Measurements from ENCODE around the gene ZNF609.

The ZNF609 gene

DNA sequence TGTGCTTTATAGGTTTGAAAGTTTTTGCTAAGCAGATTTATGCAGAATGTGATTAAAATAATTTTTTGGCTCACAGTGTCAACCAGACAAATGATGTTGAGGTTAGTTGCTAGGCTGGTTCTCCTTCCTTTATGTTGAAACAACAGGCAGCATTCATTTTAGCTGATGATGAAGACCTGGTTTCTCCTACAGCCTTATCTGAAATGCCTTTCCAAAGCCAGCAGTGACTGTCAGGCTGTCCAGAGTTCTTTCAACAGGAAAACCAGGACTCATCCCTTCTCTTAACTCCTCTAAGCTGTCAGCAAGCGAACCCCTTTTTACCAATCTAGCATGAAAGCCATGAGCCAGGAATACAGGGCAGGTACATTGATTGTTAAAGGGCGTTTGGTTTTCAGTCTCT, 84.1 kb downstream of the ZNF609 start:
- no peak for DNase-seq (ENCODE audit: low spot score)

DNA sequence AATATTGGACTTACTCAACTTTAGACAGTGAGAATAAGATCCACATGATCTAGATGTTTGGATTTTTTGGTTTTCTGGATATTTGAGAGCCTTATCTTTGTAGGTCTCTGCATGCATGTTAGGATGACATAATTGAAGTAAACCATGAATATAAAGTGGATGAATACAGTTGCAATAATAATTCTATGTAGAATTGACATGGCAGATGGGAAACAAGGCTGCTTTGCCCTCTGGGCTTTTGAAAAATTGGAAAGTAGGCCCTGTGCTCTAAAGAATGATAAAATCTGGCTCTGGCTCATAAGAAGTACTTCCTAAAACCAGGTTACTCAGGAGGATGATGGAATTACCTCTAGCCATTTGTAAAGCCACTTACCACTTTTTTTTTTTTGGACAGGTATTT, 86.9 kb downstream of the ZNF609 start:
- no peak for DNase-seq (ENCODE audit: low spot score)

- DNase-seq (ENCODE audit: low spot score) = no peak
Measured at GRCh38 chr15:64548235-64548634, 87.9 kb downstream of the ZNF609 start.

DNA sequence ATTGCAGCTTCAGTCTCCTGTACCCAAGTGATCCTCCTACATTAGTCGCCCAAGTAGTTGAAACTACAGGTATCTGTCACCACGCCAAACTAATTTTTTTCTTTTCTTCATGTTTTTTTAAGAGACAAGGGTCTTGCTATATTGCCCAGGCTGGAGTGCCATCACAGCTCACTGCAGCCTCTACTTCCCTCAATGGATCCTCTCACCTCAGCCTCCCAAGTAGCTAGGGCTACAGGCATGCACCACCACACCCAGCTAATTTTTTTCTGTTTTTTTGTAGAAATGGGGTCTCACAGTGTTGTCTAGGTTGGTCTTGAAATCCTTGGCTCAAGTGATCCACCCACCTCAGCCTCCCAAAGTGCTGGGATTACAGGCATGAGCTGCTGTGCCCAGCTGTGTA, 89.5 kb downstream of the ZNF609 start:
- no peak for DNase-seq (ENCODE audit: low spot score)

- DNase-seq (ENCODE audit: low spot score) = no peak
Measured at GRCh38 chr15:64552281-64552948, 92.0 kb downstream of the ZNF609 start.

DNA sequence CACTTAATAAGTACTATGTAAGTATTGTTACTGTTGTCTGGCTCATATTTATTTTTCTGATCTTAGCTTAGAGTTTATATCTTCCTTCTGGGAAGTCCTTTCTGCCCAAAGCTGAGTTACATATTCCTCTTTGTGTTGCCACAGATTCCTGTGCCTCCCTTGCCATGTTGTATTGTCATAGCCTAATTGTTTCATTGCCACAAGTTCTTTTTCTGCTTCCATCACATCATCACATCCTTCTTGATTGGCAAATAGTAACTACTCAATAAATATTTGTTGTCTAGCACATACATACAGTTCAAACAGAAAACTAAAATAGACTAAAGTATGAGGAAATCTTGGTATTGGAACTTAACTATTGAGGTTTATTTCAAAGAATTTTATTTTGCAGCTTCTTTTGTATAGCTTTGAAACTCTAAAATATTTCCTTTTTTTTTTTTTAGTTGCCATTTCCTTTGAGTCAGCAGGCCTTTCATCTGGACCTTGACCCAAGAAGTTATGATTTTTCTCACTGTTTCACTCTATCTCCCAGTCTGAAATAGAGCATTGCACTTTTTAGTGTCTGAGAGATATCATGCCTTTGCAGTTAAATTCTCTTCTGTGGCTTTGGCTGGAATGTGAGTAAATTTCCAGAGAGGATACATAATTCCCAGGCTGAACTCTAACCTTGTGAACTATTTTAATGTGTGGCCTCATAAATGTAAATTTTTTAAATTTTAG, 98.2 kb downstream of the ZNF609 start:
- no peak for DNase-seq (ENCODE audit: low spot score)

GRCh38 chr15:64559243-64559642, 98.9 kb downstream of the ZNF609 start:
- DNase-seq (ENCODE audit: low spot score) = no peak

DNA sequence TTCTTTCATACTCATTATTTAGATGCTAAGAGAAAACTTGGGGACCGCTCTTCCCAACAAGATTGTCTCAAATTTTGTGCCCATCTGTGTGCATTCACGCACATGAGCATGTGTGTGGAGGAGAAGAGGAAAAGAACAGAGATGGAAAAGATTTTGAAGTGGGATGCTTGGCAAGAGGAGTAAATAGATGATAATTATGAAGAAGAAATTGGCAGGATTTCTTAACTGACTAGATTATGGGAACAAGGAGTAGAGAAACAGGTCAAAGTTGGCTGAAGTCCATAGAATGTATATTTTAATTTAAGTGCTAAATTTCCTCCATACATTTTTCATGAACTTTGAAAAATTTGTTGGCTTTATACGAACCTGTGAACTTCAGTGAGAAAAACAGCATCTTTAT, 100.1 kb downstream of the ZNF609 start:
- no peak for DNase-seq (ENCODE audit: low spot score)

DNA sequence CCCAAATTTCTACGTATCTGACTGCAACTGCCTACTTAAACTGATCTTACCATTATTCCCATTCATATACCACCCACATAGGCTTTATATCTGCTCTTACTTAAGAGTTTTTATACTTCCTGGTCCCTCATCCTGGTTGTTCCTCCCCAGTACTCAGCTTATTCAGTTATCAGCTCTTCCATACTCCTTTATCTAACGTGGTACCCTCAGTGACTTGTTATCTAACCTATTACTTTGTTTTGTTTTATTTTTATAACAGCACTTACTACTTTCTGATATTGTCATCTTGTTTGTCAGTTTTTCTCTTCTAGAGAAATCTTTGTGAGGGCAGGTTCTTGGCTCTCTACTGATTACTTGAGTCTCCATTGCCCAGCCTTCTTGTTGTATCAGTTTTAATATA, 100.6 kb downstream of the ZNF609 start:
- no peak for DNase-seq (ENCODE audit: low spot score)

DNA sequence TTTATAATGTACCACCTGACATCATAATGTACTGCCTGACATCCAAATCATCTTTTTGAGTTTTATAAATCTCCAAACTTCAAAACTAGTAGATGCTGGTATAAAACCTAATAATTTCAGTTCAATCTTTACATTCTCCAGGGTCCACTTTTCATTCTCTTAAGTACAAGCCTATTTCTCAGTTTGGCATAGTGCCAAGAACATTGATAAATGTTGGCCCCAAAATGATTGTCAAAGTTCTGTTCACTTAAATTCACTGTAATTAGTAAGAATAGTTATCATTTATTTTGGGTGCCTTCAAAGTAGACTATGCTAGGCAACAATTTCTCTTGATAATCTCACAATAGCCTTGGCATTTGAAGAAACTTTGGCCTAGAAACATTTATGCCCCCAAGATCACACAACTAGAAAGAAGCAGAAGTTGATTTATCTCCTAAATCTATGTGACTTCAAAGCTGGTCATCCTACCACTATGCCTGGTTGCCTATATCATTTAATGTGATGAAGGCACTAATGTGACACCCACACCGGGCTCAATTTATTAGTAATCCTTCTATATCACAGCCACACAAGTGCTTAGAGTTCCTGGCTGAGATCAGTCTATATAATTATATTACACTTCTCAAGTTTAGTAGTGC, 101.7 kb downstream of the ZNF609 start:
- no peak for DNase-seq (ENCODE audit: low spot score)

DNA sequence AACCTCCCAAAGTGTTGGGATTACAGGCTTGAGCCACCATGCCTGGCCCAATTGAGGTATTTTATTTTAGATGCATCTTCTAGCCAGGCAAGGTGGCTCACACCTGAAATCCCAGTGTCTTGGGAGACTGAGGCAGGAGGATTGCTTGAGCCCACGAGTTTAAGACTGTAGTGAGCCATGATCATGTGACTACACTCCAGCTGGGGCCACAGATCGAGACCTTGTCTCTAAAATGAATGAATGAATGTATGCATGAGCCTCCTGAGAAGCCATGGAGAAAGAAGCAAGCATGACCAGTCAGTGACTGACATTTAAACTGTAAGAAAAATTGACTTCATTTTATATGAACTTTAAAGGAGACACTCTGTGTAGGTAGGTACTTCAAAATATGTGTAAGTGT, 105.7 kb downstream of the ZNF609 start:
- no peak for DNase-seq (ENCODE audit: low spot score)

DNA sequence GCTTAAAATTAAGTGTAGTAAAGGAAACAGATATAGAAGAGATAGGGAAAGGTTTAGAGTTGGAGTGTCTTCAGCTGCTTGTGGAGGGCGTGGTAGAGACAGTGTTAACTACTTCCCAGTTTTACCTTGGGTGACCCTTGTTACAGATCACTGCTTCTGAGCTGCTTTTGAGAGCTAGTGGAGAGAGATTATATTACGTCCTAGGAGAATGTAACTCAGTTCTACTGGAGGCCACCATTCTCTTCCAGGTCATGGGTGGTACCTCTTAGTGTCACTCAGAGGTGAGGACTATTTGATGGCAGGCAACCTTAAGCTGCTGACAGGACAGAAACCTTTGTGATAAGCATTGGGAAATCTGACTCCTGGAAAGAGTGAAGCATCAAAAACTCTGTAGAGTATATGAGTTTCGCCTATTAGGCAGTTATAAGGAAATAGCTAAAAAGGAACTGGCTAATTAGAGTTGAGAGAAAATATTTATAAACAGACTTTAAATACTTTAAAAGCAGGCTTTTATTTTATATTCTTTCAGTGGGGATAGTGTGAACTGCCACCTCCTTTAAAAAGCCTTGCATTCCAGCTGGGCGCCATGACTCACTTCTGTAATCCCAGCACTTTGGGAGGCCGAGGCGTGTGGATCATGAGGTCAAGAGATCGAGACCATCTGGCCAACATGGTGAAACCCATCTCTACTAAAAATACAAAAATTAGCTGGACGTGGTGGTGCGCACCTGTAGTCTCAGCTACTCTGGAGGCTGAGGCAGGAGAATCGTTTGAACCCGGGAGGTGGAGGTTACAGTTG, 106.5 kb downstream of the ZNF609 start:
- DNase-seq (ENCODE audit: low spot score) = no peak

- no peak for DNase-seq (ENCODE audit: low spot score)
Measured at GRCh38 chr15:64568765-64569164, 108.4 kb downstream of the ZNF609 start.

DNA sequence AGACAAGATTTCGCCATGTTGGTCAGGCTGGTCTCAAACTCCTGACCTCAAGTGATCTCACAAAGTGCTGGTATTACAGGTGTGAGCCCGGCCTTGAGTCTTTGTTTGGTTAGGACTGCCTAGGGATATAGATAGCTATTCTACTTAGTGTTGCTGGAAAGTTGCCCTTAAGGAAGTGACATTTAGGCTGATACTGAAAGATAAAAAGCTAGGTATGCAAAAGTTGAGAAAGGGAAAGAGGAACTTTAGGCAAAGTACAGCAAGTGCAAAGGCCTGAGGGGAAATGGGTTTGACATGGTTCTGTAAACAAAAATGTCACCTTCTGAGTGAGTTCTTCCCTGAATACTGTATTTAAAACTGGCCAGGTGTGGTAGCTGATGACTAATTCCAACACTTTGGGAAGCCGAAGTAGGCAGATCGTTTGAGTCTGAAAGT, 111.5 kb downstream of the ZNF609 start:
- peak; percentile 6 for DNase-seq (ENCODE audit: low spot score)

- DNase-seq (ENCODE audit: low spot score) = no peak
Measured at GRCh38 chr15:64572856-64573255, 112.5 kb downstream of the ZNF609 start.

DNA sequence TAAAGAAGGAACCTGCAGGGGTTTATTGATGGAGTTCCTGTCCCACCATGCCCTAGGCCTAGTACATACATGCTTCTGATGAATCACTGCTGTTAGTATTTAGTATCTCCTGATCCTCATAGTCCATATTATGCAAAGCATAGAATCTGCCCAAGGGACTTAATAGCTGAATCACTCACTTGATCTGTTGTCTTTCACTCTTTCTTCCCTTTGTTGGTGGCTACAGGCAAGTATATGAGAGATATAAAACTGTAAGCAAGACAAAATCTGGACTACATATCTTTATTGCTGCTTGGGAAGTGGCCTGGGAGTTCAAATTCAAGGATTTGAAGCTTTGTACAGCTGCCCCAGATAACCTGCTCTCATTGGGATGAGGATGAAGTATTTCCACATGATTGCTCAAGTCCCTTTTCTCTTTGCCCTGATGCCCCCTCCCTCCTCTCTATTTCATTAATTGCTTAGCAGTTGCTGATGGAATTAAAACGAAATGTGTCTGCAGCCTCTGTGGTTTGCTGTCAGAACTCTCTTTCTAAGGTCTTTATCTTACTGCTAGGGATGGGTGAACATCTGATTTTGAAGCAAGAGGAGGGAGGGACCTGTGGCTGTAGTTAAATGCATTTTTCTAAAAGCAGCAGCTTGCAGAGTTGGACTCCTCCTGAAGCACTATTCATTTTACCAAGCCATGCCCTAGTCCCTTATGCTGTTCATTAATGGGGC, 114.1 kb downstream of the ZNF609 start:
- DNase-seq (ENCODE audit: low spot score) = no peak

GRCh38 chr15:64580696-64581407, 120.5 kb downstream of the ZNF609 start:
- no peak for DNase-seq (ENCODE audit: low spot score)

DNA sequence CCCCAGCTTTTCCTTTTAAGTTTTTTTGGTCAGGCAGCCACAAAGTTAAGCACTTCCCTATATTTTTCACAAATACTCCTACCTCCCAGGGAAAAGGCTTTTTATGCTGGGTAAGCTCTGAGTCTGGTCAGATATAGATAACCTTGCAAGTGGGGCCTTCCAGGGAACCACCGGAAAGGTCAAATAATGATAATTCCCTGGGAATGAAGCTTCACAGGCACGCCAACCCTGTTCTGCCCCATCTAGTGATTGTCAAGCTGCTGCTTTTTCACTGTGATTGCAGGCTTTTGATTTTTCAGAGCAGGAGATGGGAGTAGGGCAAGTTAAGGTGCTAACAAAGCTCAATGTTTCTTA, 121.0 kb downstream of the ZNF609 start:
- no peak for DNase-seq (ENCODE audit: low spot score)

DNA sequence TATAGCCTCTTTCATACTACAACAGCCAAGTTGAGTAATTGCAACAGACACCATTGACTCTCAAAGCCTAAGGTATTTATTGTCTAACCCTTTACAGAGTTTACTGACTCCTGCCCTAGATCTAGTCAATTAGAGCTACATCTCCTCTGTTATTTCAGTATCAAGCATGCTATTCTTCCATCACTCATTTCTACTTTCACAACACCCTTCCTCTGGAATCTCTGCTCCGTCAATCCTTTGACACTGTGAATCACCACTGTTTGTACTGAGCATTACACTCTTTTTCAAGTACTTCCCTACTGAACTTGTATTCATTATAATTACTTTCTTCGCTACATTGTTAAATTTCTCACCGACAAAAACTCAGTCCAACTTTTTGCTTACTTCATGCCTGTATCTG, 121.8 kb downstream of the ZNF609 start:
- DNase-seq (ENCODE audit: low spot score) = no peak

DNA sequence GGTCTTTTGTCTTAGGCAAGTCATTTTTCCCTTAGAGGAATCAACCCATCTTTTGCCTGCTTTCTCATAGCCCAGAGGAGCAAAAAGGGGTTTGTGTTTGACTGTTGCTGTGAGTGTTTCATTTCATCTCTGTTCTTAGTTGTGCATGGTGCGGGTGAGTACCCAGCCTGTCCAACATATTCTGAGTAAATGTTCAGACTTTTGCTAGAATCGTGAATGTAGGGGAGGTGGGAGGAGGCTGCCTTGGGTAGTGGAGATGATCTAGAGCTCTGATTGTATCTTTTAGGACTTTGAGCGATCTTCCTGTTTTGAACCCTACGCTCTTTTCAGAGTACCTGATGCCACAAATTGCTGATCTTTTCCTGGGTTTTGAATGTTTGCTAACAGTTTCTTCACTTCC, 123.1 kb downstream of the ZNF609 start:
- no peak for DNase-seq (ENCODE audit: low spot score)

DNA sequence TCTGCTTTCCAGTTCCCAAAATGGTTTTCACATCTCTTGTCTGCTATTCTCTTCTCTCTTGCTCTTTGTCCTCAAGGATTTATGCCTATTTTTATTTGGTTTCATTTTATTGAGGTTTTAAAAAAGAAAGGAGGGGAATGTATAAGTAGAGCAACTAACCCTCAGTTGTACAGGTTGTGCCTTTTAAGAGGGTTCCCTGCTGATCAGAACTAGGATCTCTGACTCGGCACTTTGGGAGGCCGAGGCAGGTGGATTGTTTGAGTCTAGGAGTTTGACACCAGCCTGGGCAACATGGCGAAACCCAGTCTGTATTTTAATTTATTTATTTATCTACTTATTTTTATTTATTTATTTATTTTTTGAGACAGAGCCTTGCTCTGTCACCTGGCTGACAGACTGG, 123.6 kb downstream of the ZNF609 start:
- no peak for DNase-seq (ENCODE audit: low spot score)
